AG04450 (cell line): ENCODE results near the gene LFNG. TPM values are rescaled to one million over a fixed set of nuclear protein-coding genes. Genes with fewer than 3 reads are reported as not detected.
"Not testable (repeated sequence)": the region's sequence is repeated elsewhere in the genome, so short reads cannot be mapped to it uniquely, and the experiment has no call there.

Experiments used
- CTCF ChIA-PET: fragments of 300-600, 350-600 bp; formaldehyde crosslinking; extraction: SDS; loops from one replicate; lab custom pipeline; 2022; ENCODE audit warnings: antibody characterized with exemption, inconsistent platforms; lab: Charles Lee
- POLR2A ChIA-PET: fragments of 350-600 bp; formaldehyde crosslinking; extraction: SDS; loops from one replicate; lab custom pipeline; 2021; ENCODE audit warnings: antibody characterized with exemption, inconsistent platforms; lab: Yijun Ruan, JAX
- DNase-seq: peaks from one replicate; pipeline ENCODE4 v3.0.0-alpha.2; 2011; ENCODE audit warnings: low read depth, low spot score
- H3K27ac ChIP-seq: one replicate; pipeline ENCODE4 v1.5.1; 2012; ENCODE audit warnings: low read depth, low read length, control low read depth
- H3K27me3 ChIP-seq: one replicate; pipeline ENCODE4 v1.6.0; 2012; ENCODE audit warnings: low read length; ENCODE audit not compliant: control insufficient read depth, insufficient read depth
- H3K4me3 ChIP-seq: 2 replicates; pipeline ENCODE4 v1.5.1; 2011; ENCODE audit warnings: mild to moderate bottlenecking, low read depth, low read length, control low read depth
- H3K9me3 ChIP-seq: 2 replicates; pipeline ENCODE4 v1.5.1; 2012; ENCODE audit warnings: low read length; ENCODE audit not compliant: control insufficient read depth, insufficient read depth
- polyA plus RNA-seq: library from polyadenylated mRNA; depleted of rRNA; stranded (reverse); fragments of >200 nt; gene quantifications from 2 replicates; pipeline ENCODE4 v1.2.3, GENCODE V29; 2011
- TF ChIP-seq, protein P1 (sequence below): IDR thresholded peaks from 2 replicates; pipeline ENCODE4 v1.5.1; 2011; ENCODE audit warnings: low read depth, low read length, control low read depth, inconsistent platforms

LFNG gene
- polyA plus RNA-seq, 1 experiment, result 1.6 TPM

- no peaks in the 10 kb centered on the region for H3K27me3 ChIP-seq
- ChIA-PET POLR2A (interaction anchor here (0.8 kb wide), 1 partner anchor 35 kb away, joined by 3 read pairs; no protein-coding TSS in a partner anchor), CTCF (interaction anchor here (0.5 to 0.9 kb wide), 3 partner anchors 43 to 104 kb away, joined by 3 to 12 read pairs (median 8); no protein-coding TSS in a partner anchor)
- peak within 1 kb of the TSS; percentile 98 for H3K27ac ChIP-seq
- H3K9me3 ChIP-seq, result no peaks in the 10 kb centered on the region
- TF ChIP-seq, protein P1, sequence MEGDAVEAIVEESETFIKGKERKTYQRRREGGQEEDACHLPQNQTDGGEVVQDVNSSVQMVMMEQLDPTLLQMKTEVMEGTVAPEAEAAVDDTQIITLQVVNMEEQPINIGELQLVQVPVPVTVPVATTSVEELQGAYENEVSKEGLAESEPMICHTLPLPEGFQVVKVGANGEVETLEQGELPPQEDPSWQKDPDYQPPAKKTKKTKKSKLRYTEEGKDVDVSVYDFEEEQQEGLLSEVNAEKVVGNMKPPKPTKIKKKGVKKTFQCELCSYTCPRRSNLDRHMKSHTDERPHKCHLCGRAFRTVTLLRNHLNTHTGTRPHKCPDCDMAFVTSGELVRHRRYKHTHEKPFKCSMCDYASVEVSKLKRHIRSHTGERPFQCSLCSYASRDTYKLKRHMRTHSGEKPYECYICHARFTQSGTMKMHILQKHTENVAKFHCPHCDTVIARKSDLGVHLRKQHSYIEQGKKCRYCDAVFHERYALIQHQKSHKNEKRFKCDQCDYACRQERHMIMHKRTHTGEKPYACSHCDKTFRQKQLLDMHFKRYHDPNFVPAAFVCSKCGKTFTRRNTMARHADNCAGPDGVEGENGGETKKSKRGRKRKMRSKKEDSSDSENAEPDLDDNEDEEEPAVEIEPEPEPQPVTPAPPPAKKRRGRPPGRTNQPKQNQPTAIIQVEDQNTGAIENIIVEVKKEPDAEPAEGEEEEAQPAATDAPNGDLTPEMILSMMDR, result peak; percentile 29; the same call in 1 of the 2 replicates
- peak within 1 kb of the TSS; percentile 77 for H3K4me3 ChIP-seq
- DNase-seq, result peak; percentile 81
Observed at GRCh38 chr7:2555121-2556052, 35.8 kb downstream of the LFNG start, which contains the start of gene BRAT1. BRAT1 (minus strand) TSS chr7:2555524; CDS start chr7:2554431, 1,093 bp downstream.

- Histone ChIP-seq H3K9me3 (no peaks in the 10 kb centered on the region), H3K4me3 (peak within 1 kb of the TSS; percentile 76), H3K27ac (no peak within 1 kb of the TSS), H3K27me3 (no peaks in the 10 kb centered on the region)
- TF ChIP-seq, protein P1, result no peak
- POLR2A ChIA-PET, result interaction anchor here (0.6 to 1.3 kb wide), 3 partner anchors 31 to 211 kb away, joined by 3 read pairs; no protein-coding TSS in a partner anchor
- peak; percentile 51 for DNase-seq
- CTCF ChIA-PET, result interaction anchor here (1.1 to 1.2 kb wide), 3 partner anchors 9 to 151 kb away, joined by 3 to 7 read pairs (median 3); no protein-coding TSS in a partner anchor
Observed at GRCh38 chr7:2558629-2559282, 39.2 kb downstream of the LFNG start, which contains the start of gene IQCE. IQCE (plus strand) TSS chr7:2558979; CDS start chr7:2559182, 203 bp downstream.

DNA sequence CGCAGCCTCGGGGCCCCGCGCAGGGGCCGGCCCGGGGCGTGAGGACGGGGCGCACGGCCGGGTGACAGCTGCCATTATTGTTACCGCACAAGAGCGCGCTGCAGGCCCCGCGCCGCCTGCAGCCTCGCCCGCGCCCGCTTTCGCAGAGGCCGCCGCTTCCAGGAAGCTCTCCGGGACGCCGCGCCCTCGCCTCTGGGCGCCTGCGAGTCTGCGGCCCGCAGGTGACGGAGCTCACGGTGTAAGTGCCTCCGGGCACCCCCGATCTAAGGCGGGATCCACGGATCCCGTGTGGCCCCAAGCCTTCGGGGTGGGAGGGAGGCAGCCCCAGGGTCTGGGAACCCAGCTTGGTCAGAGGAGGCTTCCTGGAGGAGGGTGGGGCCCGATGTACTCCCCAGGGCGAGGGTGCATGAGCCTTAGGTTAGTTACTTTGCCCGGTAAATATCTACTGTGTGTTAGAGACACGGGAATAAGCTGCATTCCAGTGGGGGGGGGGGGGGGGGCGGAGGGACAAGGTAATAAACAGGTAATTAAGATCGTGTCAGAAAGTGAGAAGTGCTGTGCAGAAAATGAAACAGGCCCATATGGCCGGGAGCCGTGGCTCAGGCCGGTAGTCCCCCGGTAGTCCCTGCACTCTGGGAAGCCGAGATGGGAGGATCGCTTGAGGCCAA lies 39.8 kb downstream of the LFNG start:
- DNase-seq, result no peak
- CTCF ChIA-PET, result interaction anchor here (0.9 to 1.2 kb wide), 4 partner anchors 9 to 150 kb away, joined by 3 to 7 read pairs (median 3); no protein-coding TSS in a partner anchor
- Histone ChIP-seq H3K4me3 (peak overlapping the region; percentile 76), H3K9me3 (no peaks in the 10 kb centered on the region), H3K27me3 (no peaks in the 10 kb centered on the region), H3K27ac (no peak overlapping the region)
- TF ChIP-seq, protein P1, result no peak
- POLR2A ChIA-PET, result interaction anchor here (0.6 to 1.3 kb wide), 4 partner anchors 32 to 210 kb away, joined by 3 read pairs; no protein-coding TSS in a partner anchor

- CTCF ChIA-PET, POLR2A ChIA-PET: not testable (repeated sequence)
Observed at GRCh38 chr7:2563955-2564354, 44.4 kb downstream of the LFNG start.

More at GRCh38 chr7:2563955-2564354, 44.4 kb downstream of the LFNG start:
- H3K4me3 ChIP-seq, H3K27ac ChIP-seq, H3K27me3 ChIP-seq, H3K9me3 ChIP-seq, DNase-seq: not testable (repeated sequence)
